Measurements from ENCODE around the gene RBPJ.

GRCh38 chr4:26473893-26474292 lies 153.1 kb downstream of the RBPJ start:
- TF ChIP-seq CTCF (conservative IDR thresholded peaks at IDR 0.05) (peak; percentile 16), ZFX (IDR thresholded peaks at IDR 0.05) (no peak)
